H1 (cell line): ENCODE measurements around the gene DOCK9. TPM values are rescaled to one million over a fixed set of nuclear protein-coding genes. Genes with fewer than 3 reads are reported as not detected.

Experiments
- CTCF ChIA-PET: fragments of 300-600 bp; sonication (Branson Sonifier 250); formaldehyde crosslinking; loops from one replicate; lab custom pipeline; 2021; ENCODE audit not compliant: partially characterized antibody; lab: Charles Lee
- POLR2A ChIA-PET: fragments of 300-600 bp; sonication (Branson Sonifier 250); formaldehyde crosslinking; loops from one replicate; lab custom pipeline; 2021; ENCODE audit warnings: inconsistent platforms; ENCODE audit not compliant: partially characterized antibody; lab: Charles Lee
- DNase-seq, 2 experiments: peaks; one replicate each; pipeline versions ENCODE4 v3.0.0 to v3.0.0-alpha.2; 2010 to 2022; ENCODE audit warnings: low spot score in 2 of 2, low read depth in 1 of 2, mixed read lengths in 1 of 2
- FAIRE-seq: peaks from 2 replicates; lab custom pipeline; 2011; peaks lifted over from hg19 to GRCh38; lab: Jason Lieb, UNC
- H2AFZ ChIP-seq: 2 replicates; pipeline ENCODE4 v1.8.1; 2012; ENCODE audit warnings: low read length, inconsistent platforms
- H2AK5ac ChIP-seq: 2 replicates; pipeline ENCODE4 v1.6.1; 2013; ENCODE audit warnings: low read depth, low read length
- H2BK120ac ChIP-seq: replicated peaks from 2 replicates; pipeline ENCODE3; 2013; ENCODE audit warnings: low read depth, low read length, inconsistent platforms
- H2BK12ac ChIP-seq: 2 replicates; pipeline ENCODE4 v1.6.1; 2013; ENCODE audit warnings: low read depth, low read length
- H2BK15ac ChIP-seq: 2 replicates; pipeline ENCODE4 v1.6.1; 2013; ENCODE audit warnings: low read length
- H2BK20ac ChIP-seq: 2 replicates; pipeline ENCODE4 v1.6.1; 2013; ENCODE audit warnings: low read length
- H2BK5ac ChIP-seq: 2 replicates; pipeline ENCODE4 v1.6.1; 2013; ENCODE audit warnings: low read depth, low read length
- H3K14ac ChIP-seq: 2 replicates; pipeline ENCODE4 v1.6.1; 2013; ENCODE audit warnings: inconsistent platforms; ENCODE audit not compliant: insufficient read length
- H3K18ac ChIP-seq: 2 replicates; pipeline ENCODE4 v1.6.1; 2013; ENCODE audit warnings: low read length; ENCODE audit errors: extremely low read depth
- H3K23ac ChIP-seq: 2 replicates; pipeline ENCODE4 v1.6.1; 2013; ENCODE audit warnings: inconsistent platforms; ENCODE audit not compliant: insufficient read length
- H3K23me2 ChIP-seq: 2 replicates; pipeline ENCODE4 v1.6.1; 2013; ENCODE audit warnings: low read depth, low read length
- H3K27ac ChIP-seq: 2 replicates; pipeline ENCODE4 v1.6.1; 2011; ENCODE audit warnings: low read depth, low read length, inconsistent platforms
- H3K27me3 ChIP-seq, 4 experiments: replicated peaks in 1 of 4; 1 replicate in 1 of 4; 2 replicates in 3 of 4; pipeline versions ENCODE4 v1.6.1 to v1.8.1; 2011 to 2013; ENCODE audit warnings: low read length in 3 of 4, mild to moderate bottlenecking in 3 of 4, inconsistent platforms in 2 of 4, mixed read lengths in 2 of 4, moderate library complexity in 1 of 4; ENCODE audit not compliant: control insufficient read depth in 3 of 4, insufficient read depth in 3 of 4; ENCODE audit errors: extremely low read depth in 1 of 4
- H3K36me3 ChIP-seq, 4 experiments: 2 replicates each; pipeline versions ENCODE4 v1.6.1 to v1.8.1; 2011 to 2013; ENCODE audit warnings: mild to moderate bottlenecking in 4 of 4, low read length in 3 of 4, moderate library complexity in 2 of 4, control low read depth in 1 of 4, inconsistent platforms in 1 of 4; ENCODE audit not compliant: insufficient read depth in 4 of 4, control insufficient read depth in 2 of 4
- H3K4ac ChIP-seq: replicated peaks from 2 replicates; pipeline ENCODE3; 2013; ENCODE audit warnings: low read length, low read depth, mixed read lengths, inconsistent platforms; ENCODE audit not compliant: insufficient read length
- H3K4me1 ChIP-seq, 4 experiments: replicated peaks in 1 of 4; 1 replicate in 1 of 4; 2 replicates in 3 of 4; pipeline versions ENCODE4 v1.6.1 to v1.8.1; 2011 to 2013; ENCODE audit warnings: low read length in 3 of 4, inconsistent platforms in 2 of 4, mixed read lengths in 1 of 4; ENCODE audit not compliant: insufficient read depth in 4 of 4, control insufficient read depth in 3 of 4
- H3K4me2 ChIP-seq, 2 experiments: 2 replicates each; pipeline versions ENCODE4 v1.6.1 to v1.8.1; 2011 to 2013; ENCODE audit warnings: low read depth in 2 of 2, low read length in 2 of 2, control low read depth in 1 of 2, inconsistent platforms in 1 of 2, mild to moderate bottlenecking in 1 of 2; ENCODE audit not compliant: insufficient read depth in 1 of 2
- H3K4me3 ChIP-seq, 4 experiments: fragments of 200-600, 300-600 bp in 1 of 4; sonication (generic), shearing (Covaris generic), sonication (Bioruptor Twin) in 1 of 4; 2 replicates each; pipeline versions ENCODE4 v1.5.1 to v1.8.1; 2011 to 2016; ENCODE audit warnings: low read length in 4 of 4, low read depth in 3 of 4, control low read depth in 2 of 4, inconsistent platforms in 2 of 4, mild to moderate bottlenecking in 2 of 4, mixed read lengths in 1 of 4, moderate library complexity in 1 of 4; ENCODE audit not compliant: insufficient read depth in 2 of 4; ENCODE audit errors: extremely low read depth in 1 of 4
- H3K56ac ChIP-seq: replicated peaks from 2 replicates; pipeline ENCODE3; 2013; ENCODE audit warnings: low read depth, mild to moderate bottlenecking, mixed read lengths, low read length, inconsistent platforms; ENCODE audit not compliant: insufficient read length
- H3K79me1 ChIP-seq: 2 replicates; pipeline ENCODE4 v1.6.1; 2013; ENCODE audit warnings: low read depth, low read length, control low read depth
- H3K79me2 ChIP-seq, 2 experiments: 2 replicates each; pipeline versions ENCODE4 v1.6.1 to v1.8.1; 2012 to 2013; ENCODE audit warnings: low read length in 2 of 2, mild to moderate bottlenecking in 2 of 2, inconsistent platforms in 1 of 2; ENCODE audit not compliant: insufficient read depth in 2 of 2, control insufficient read depth in 1 of 2
- H3K9ac ChIP-seq, 4 experiments: replicated peaks in 1 of 4; 1 replicate in 1 of 4; 2 replicates in 3 of 4; pipeline versions ENCODE4 v1.6.1 to v1.8.1; 2011 to 2013; ENCODE audit warnings: low read depth in 3 of 4, low read length in 3 of 4, control low read depth in 2 of 4, mild to moderate bottlenecking in 2 of 4, moderate library complexity in 2 of 4, inconsistent platforms in 1 of 4; ENCODE audit errors: extremely low read depth in 1 of 4
- H3K9me3 ChIP-seq, 2 experiments: 2 replicates each; pipeline versions ENCODE4 v1.6.1 to v1.8.1; 2012 to 2013; ENCODE audit warnings: mild to moderate bottlenecking in 2 of 2, moderate library complexity in 2 of 2, control low read depth in 1 of 2, inconsistent platforms in 1 of 2, low read depth in 1 of 2, low read length in 1 of 2, mixed read lengths in 1 of 2; ENCODE audit not compliant: insufficient read depth in 2 of 2
- H4K20me1 ChIP-seq, 2 experiments: replicated peaks in 1 of 2; 2 replicates each; pipeline versions ENCODE3 to v1.8.1; 2011 to 2013; ENCODE audit warnings: inconsistent platforms in 2 of 2, low read length in 2 of 2, mild to moderate bottlenecking in 1 of 2; ENCODE audit not compliant: insufficient read depth in 2 of 2, control insufficient read depth in 1 of 2
- H4K5ac ChIP-seq: 2 replicates; pipeline ENCODE4 v1.6.1; 2013; ENCODE audit warnings: low read length, low read depth, mixed read lengths, inconsistent platforms; ENCODE audit not compliant: insufficient read length
- H4K8ac ChIP-seq: 2 replicates; pipeline ENCODE4 v1.8.0; 2013; ENCODE audit warnings: mild to moderate bottlenecking, moderate library complexity, low read length, inconsistent platforms; ENCODE audit not compliant: insufficient read depth; ENCODE audit errors: extremely low read depth
- H4K91ac ChIP-seq: replicated peaks from 2 replicates; pipeline ENCODE3; 2013; ENCODE audit warnings: low read length, mixed read lengths, inconsistent platforms; ENCODE audit not compliant: insufficient read length
- FOSL1 ChIP-seq: IDR thresholded peaks from 2 replicates; pipeline ENCODE4 v1.6.1; 2011; ENCODE audit warnings: mild to moderate bottlenecking, low read depth, low read length, moderate library complexity; ENCODE audit not compliant: insufficient read depth
- GTF2F1 ChIP-seq: IDR thresholded peaks from 2 replicates; pipeline ENCODE4 v1.6.1; 2012; ENCODE audit warnings: low read depth, low read length, improper control_type of control experiment, borderline replicate concordance
- HDAC2 ChIP-seq, 2 experiments: fragments of 300-600 bp in 1 of 2; sonication (generic) in 1 of 2; IDR thresholded peaks; 2 replicates each; pipeline ENCODE4 v1.6.1; 2011 to 2012; ENCODE audit warnings: low read depth in 2 of 2, low read length in 2 of 2, mild to moderate bottlenecking in 2 of 2, moderate library complexity in 2 of 2, borderline replicate concordance in 1 of 2, inconsistent platforms in 1 of 2
- HDAC6 ChIP-seq: IDR thresholded peaks from one replicate; pipeline ENCODE4 v1.7.1; 2012; ENCODE audit warnings: low read depth, mild to moderate bottlenecking, inconsistent platforms, low read length, moderate library complexity
- JUN ChIP-seq: IDR thresholded peaks from 2 replicates; pipeline ENCODE4 v1.6.1; 2011; ENCODE audit warnings: low read depth, mild to moderate bottlenecking, improper control_type of control experiment, low read length
- KDM1A ChIP-seq: fragments of 200-600, 300-600 bp; sonication (generic); IDR thresholded peaks from 2 replicates; pipeline ENCODE4 v1.7.1; 2016; ENCODE audit warnings: mild to moderate bottlenecking, low read length, borderline replicate concordance
- NRF1 ChIP-seq: IDR thresholded peaks from 2 replicates; pipeline ENCODE4 v1.6.1; 2011; ENCODE audit warnings: mild to moderate bottlenecking, low read depth, low read length, improper control_type of control experiment
- RXRA ChIP-seq: IDR thresholded peaks from 2 replicates; pipeline ENCODE4 v1.6.1; 2011; ENCODE audit warnings: low read depth, mild to moderate bottlenecking, low read length, moderate library complexity; ENCODE audit not compliant: insufficient read depth
- WGBS, 2 experiments: shearing (Covaris generic) in 1 of 2; methylation state at CpG; one replicate each; pipeline versions ENCODE4 v1.1.6 to v1.1.7; 2013 to 2015; ENCODE audit warnings: low lambda C conversion rate in 2 of 2, mixed read lengths in 2 of 2, inconsistent platforms in 1 of 2, low coverage in 1 of 2, missing lambda C conversion rate in 1 of 2; ENCODE audit not compliant: insufficient replicate concordance in 2 of 2, insufficient coverage in 1 of 2, insufficient read length in 1 of 2; ENCODE audit errors: extremely low coverage in 1 of 2, missing lambda C conversion rate in 1 of 2; 5-methylcytosine and 5-hydroxymethylcytosine counted together
- polyA plus RNA-seq, 7 experiments: library from polyadenylated mRNA; depleted of rRNA in 3 of 7; stranded (reverse) in 5 of 7; unstranded in 2 of 7; fragments of >200 nt in 5 of 7; fragments of 200-250 nt in 2 of 7; gene quantifications; 1 replicate in 5 of 7; 2 replicates in 1 of 7; 4 replicates in 1 of 7; pipeline versions ENCODE4 v1.2.1 to v1.2.3, GENCODE V29; 2011 to 2013; ENCODE audit warnings: missing spikeins in 2 of 7, mixed read lengths in 2 of 7
- total RNA-seq: library from RNA; stranded (reverse); fragmentation: NEBNext Ultra II Directional; extraction: Animal tissue kit (Norgen Biotek cat#: 25700); gene quantifications from 2 replicates; pipeline ENCODE4 v1.2.1, GENCODE V29; 2021
- TF ChIP-seq, protein P1 (sequence below), 3 experiments: IDR thresholded peaks; 1 replicate in 2 of 3; 2 replicates in 1 of 3; pipeline versions ENCODE4 v1.5.1 to v1.6.1; 2011; ENCODE audit warnings: low read length in 3 of 3, mild to moderate bottlenecking in 3 of 3, inconsistent platforms in 2 of 3, low read depth in 1 of 3, moderate library complexity in 1 of 3; ENCODE audit not compliant: insufficient read depth in 1 of 3; ENCODE audit errors: control extremely low read depth in 1 of 3

Gene DOCK9
- total and polyA plus RNA-seq, 2 of the 8 experiments (the other 6 are each of a cell fraction or from before 2014, with no cell fraction given) = 21.6 to 31.5 TPM

DNA sequence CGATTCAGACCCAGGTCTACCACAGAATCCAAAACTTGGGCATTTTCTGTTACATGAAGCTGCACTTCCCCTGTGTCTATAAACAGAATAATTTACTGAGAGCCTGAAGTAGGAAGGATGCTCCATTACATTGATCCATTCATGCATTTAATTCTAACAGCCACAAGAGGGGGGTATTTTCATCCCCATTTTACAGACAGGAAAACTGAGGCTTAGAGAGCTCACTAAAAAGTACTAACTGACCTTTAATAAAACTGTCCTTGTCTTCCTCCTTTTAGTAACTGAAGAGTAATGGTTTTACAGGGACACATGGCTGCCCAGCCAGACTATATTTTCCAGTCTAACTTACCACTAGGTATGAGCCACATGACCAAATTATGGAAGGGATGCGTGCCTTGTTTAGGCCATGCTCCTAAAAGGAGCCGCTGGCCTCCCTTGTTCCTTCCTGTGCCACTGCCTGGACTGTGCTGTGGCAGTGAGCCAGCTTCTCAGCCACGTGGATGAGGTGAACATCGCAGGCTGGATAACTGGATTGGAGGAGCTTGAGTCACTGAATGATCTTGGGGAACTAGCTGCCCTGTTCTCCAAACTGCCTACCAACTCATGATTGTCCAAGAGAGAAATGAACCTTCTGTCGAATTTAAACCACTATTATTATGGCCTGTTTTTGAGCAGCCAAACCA is 108.3 kb downstream of the DOCK9 start:
- WGBS, 2 experiments = 89% methylated on average over 6 of the region's 6 CpGs; no CpG with 5 or more reads in 1 of the 2 experiments
- Histone ChIP-seq H4K91ac (no peak overlapping the region), H2BK120ac (no peak overlapping the region), H3K56ac (no peak overlapping the region), H3K9me3 (peaks cover 11 to 14% of the 10 kb centered on the region in 2 experiments), H3K4me2 (no peak overlapping the region), H2BK15ac (no peak overlapping the region), H4K8ac (no peak overlapping the region), H3K4me1 (no peaks in the 10 kb centered on the region), H3K23ac (no peak overlapping the region), H4K5ac (no peak overlapping the region), H2BK5ac (no peak overlapping the region), H3K79me2 (no peaks in the 10 kb centered on the region), H3K27ac (no peak overlapping the region), H4K20me1 (no peaks in the 10 kb centered on the region), H3K36me3 (peaks cover 0 to 8% (median 3%) of the 10 kb centered on the region in 4 experiments; a peak in 3 of 8 replicates), H3K18ac (no peak overlapping the region), H2BK20ac (no peak overlapping the region), H3K4ac (no peak overlapping the region), H2AFZ (no peak overlapping the region), H3K9ac (no peak overlapping the region), H3K4me3 (no peak overlapping the region), H3K27me3 (no peaks in the 10 kb centered on the region), H3K79me1 (no peaks in the 10 kb centered on the region), H2AK5ac (no peak overlapping the region), H3K14ac (no peak overlapping the region), H3K23me2 (no peaks in the 10 kb centered on the region), H2BK12ac (no peak overlapping the region)
- FAIRE-seq (no peak), DNase-seq (no peak)
- ChIA-PET POLR2A (interaction anchor here (0.6 kb wide), 1 partner anchor 331 kb away, joined by 3 read pairs; no protein-coding TSS in a partner anchor), CTCF (interaction anchor here (0.6 to 6.8 kb wide), 23 partner anchors 9 to 564 kb away, joined by 3 to 71 read pairs (median 4); partner anchors contain the start of gene DOCK9)
- no peak for TF ChIP-seq RXRA
- TF ChIP-seq JUN = no peak
- peak in 1 of 2 experiments; percentile 95; a peak in 1 of 4 replicates for TF ChIP-seq HDAC2 (IDR thresholded peaks at IDR 0.05; ENCODE audit: borderline replicate concordance in 1 of 2, low read depth in 2 of 2, low read length in 2 of 2)
- TF ChIP-seq NRF1 = no peak
- TF ChIP-seq KDM1A = peak; percentile 99
- no peak for TF ChIP-seq HDAC6
- TF ChIP-seq GTF2F1 = no peak
- TF ChIP-seq, protein P1, sequence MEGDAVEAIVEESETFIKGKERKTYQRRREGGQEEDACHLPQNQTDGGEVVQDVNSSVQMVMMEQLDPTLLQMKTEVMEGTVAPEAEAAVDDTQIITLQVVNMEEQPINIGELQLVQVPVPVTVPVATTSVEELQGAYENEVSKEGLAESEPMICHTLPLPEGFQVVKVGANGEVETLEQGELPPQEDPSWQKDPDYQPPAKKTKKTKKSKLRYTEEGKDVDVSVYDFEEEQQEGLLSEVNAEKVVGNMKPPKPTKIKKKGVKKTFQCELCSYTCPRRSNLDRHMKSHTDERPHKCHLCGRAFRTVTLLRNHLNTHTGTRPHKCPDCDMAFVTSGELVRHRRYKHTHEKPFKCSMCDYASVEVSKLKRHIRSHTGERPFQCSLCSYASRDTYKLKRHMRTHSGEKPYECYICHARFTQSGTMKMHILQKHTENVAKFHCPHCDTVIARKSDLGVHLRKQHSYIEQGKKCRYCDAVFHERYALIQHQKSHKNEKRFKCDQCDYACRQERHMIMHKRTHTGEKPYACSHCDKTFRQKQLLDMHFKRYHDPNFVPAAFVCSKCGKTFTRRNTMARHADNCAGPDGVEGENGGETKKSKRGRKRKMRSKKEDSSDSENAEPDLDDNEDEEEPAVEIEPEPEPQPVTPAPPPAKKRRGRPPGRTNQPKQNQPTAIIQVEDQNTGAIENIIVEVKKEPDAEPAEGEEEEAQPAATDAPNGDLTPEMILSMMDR (IDR thresholded peaks at IDR 0.05; ENCODE audit: control extremely low read depth in 1 of 3, insufficient read depth in 1 of 3, low read depth in 1 of 3, low read length in 3 of 3) = peak in 1 of 3 experiments; percentile 45; a peak in 2 of 4 replicates
- TF ChIP-seq FOSL1 = no peak
